Hepatocyte (in vitro differentiated cells): ENCODE data around the gene SPHK1.

Experiments used
- EZH2 ChIP-seq: fragments of 200-600 bp; sonication (generic); IDR thresholded peaks from 2 replicates; pipeline ENCODE4 v1.6.1; 2016; ENCODE audit warnings: antibody characterized with exemption, mild to moderate bottlenecking, borderline replicate concordance
- TF ChIP-seq, protein P1 (sequence below): fragments of 200-600 bp; sonication (generic); IDR thresholded peaks from 2 replicates; pipeline ENCODE4 v1.5.1; 2016; ENCODE audit warnings: antibody characterized with exemption, mild to moderate bottlenecking; ENCODE audit not compliant: poor library complexity

DNA sequence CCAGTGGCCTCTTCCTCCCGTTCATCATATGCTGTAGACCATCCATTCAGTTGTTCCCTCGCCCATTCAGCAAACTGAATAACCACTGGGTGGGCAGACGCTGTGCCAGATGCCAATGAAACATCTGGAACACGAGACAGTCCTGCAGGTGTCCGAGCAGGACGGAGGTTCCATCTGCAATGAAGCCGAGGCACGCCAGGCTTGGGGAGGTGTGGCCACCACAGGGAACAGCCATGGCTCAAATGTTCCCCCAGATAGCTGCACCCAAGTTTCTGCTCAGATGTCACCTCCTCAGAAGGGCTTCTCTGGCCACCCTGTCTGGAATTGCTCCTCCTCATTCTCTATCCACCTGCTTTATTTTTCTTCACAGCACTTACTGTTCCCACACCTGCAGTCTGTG, 38.0 kb downstream of the SPHK1 start:
- TF ChIP-seq, protein P1, sequence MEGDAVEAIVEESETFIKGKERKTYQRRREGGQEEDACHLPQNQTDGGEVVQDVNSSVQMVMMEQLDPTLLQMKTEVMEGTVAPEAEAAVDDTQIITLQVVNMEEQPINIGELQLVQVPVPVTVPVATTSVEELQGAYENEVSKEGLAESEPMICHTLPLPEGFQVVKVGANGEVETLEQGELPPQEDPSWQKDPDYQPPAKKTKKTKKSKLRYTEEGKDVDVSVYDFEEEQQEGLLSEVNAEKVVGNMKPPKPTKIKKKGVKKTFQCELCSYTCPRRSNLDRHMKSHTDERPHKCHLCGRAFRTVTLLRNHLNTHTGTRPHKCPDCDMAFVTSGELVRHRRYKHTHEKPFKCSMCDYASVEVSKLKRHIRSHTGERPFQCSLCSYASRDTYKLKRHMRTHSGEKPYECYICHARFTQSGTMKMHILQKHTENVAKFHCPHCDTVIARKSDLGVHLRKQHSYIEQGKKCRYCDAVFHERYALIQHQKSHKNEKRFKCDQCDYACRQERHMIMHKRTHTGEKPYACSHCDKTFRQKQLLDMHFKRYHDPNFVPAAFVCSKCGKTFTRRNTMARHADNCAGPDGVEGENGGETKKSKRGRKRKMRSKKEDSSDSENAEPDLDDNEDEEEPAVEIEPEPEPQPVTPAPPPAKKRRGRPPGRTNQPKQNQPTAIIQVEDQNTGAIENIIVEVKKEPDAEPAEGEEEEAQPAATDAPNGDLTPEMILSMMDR: no peak
- no peak for TF ChIP-seq EZH2
